A549 (cell line): Measurements from ENCODE around the gene PRKG1.

Experiments
- CTCF ChIP-seq: fragments of >200 bp; sonication (Bioruptor Twin); formaldehyde crosslinking; IDR thresholded peaks from 3 replicates; pipeline ENCODE4 v1.5.1; 2016
- EP300 ChIP-seq, 2 experiments: fragments of >200 bp; sonication (Bioruptor Twin); formaldehyde crosslinking; IDR thresholded peaks; 2 replicates in 1 of 2; 3 replicates in 1 of 2; pipeline ENCODE4 v1.6.1; 2016 to 2017
- ESRRA ChIP-seq: fragments of 150-350 bp; IDR thresholded peaks from 2 replicates; pipeline ENCODE4 v1.6.1; 2014; ENCODE audit warnings: mild to moderate bottlenecking, low read length, borderline replicate concordance
- JUN ChIP-seq, 2 experiments: fragments of >200 bp; sonication (Bioruptor Twin); formaldehyde crosslinking; IDR thresholded peaks; 2 replicates in 1 of 2; 3 replicates in 1 of 2; pipeline ENCODE4 v1.6.1; 2016 to 2017
- KDM5A ChIP-seq: fragments of 200-600 bp; sonication (generic); IDR thresholded peaks from 2 replicates; pipeline ENCODE4 v1.6.1; 2016; ENCODE audit warnings: antibody characterized with exemption, mild to moderate bottlenecking
- POLR2A ChIP-seq: IDR thresholded peaks from 2 replicates; pipeline ENCODE4 v1.6.1; 2012; ENCODE audit warnings: mild to moderate bottlenecking, low read length
- RCOR1 ChIP-seq: fragments of 150-350 bp; IDR thresholded peaks from 2 replicates; pipeline ENCODE4 v1.6.1; 2014; ENCODE audit warnings: antibody characterized with exemption, low read length, low read depth
- RFX5 ChIP-seq: fragments of 450-650 bp; IDR thresholded peaks from 2 replicates; pipeline ENCODE4 v1.7.1; 2014; ENCODE audit warnings: antibody characterized with exemption, mild to moderate bottlenecking, moderate library complexity
- USF2 ChIP-seq: fragments of 450-650 bp; IDR thresholded peaks from 2 replicates; pipeline ENCODE4 v1.6.1; 2014; ENCODE audit warnings: antibody characterized with exemption
- ZSCAN20 ChIP-seq: fragments of 250-450 bp; sonication (Bioruptor Pico); IDR thresholded peaks from 2 replicates; pipeline ENCODE4 v1.8.0; 2022; ENCODE audit warnings: mild to moderate bottlenecking, moderate library complexity
- TF ChIP-seq, protein P1 (sequence below): fragments of 200-600 bp; sonication (generic); IDR thresholded peaks from 2 replicates; pipeline ENCODE4 v1.6.1; 2016; ENCODE audit warnings: antibody characterized with exemption, mild to moderate bottlenecking, moderate library complexity
- TF ChIP-seq, protein P2 (sequence below): IDR thresholded peaks from 2 replicates; pipeline ENCODE4 v1.6.1; 2012

DNA sequence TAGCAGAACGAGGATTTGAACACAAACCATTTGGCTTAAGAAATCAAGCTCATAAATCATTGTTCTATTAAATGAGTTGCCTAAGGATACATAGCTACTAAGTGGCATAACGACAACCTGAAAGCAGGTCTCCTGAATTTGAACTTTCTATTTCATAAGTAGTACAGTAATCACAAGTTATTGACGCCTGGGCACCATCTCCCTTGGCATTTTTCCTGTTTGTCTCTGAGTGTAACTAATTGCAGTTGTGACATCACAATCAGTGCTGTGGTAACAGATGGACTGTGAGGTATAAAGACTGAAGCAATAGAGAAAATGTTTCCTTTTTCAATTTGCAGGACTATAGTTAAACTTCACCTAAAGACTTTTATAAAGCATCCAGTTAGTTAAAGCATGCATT is 631.5 kb downstream of the PRKG1 start:
- TF ChIP-seq CTCF (no peak), JUN (IDR thresholded peaks at IDR 0.05) (no peak), USF2 (no peak), POLR2A (no peak), ESRRA (no peak), RCOR1 (no peak), RFX5 (no peak), EP300 (IDR thresholded peaks at IDR 0.05) (no peak), ZSCAN20 (CRISPR knock-in tag) (no peak), KDM5A (no peak)
- TF ChIP-seq, protein P1, sequence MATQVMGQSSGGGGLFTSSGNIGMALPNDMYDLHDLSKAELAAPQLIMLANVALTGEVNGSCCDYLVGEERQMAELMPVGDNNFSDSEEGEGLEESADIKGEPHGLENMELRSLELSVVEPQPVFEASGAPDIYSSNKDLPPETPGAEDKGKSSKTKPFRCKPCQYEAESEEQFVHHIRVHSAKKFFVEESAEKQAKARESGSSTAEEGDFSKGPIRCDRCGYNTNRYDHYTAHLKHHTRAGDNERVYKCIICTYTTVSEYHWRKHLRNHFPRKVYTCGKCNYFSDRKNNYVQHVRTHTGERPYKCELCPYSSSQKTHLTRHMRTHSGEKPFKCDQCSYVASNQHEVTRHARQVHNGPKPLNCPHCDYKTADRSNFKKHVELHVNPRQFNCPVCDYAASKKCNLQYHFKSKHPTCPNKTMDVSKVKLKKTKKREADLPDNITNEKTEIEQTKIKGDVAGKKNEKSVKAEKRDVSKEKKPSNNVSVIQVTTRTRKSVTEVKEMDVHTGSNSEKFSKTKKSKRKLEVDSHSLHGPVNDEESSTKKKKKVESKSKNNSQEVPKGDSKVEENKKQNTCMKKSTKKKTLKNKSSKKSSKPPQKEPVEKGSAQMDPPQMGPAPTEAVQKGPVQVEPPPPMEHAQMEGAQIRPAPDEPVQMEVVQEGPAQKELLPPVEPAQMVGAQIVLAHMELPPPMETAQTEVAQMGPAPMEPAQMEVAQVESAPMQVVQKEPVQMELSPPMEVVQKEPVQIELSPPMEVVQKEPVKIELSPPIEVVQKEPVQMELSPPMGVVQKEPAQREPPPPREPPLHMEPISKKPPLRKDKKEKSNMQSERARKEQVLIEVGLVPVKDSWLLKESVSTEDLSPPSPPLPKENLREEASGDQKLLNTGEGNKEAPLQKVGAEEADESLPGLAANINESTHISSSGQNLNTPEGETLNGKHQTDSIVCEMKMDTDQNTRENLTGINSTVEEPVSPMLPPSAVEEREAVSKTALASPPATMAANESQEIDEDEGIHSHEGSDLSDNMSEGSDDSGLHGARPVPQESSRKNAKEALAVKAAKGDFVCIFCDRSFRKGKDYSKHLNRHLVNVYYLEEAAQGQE, result no peak
- TF ChIP-seq, protein P2, sequence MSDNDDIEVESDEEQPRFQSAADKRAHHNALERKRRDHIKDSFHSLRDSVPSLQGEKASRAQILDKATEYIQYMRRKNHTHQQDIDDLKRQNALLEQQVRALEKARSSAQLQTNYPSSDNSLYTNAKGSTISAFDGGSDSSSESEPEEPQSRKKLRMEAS, result no peak
